GM15510 (cell line): Measurements from ENCODE around the gene PDX1.

Experiments used
- POLR2A ChIP-seq: IDR thresholded peaks from 3 replicates; pipeline ENCODE4 v1.6.1; 2011; ENCODE audit warnings: borderline replicate concordance; ENCODE audit not compliant: insufficient read length; ENCODE audit errors: extremely low read depth

The PDX1 gene

DNA sequence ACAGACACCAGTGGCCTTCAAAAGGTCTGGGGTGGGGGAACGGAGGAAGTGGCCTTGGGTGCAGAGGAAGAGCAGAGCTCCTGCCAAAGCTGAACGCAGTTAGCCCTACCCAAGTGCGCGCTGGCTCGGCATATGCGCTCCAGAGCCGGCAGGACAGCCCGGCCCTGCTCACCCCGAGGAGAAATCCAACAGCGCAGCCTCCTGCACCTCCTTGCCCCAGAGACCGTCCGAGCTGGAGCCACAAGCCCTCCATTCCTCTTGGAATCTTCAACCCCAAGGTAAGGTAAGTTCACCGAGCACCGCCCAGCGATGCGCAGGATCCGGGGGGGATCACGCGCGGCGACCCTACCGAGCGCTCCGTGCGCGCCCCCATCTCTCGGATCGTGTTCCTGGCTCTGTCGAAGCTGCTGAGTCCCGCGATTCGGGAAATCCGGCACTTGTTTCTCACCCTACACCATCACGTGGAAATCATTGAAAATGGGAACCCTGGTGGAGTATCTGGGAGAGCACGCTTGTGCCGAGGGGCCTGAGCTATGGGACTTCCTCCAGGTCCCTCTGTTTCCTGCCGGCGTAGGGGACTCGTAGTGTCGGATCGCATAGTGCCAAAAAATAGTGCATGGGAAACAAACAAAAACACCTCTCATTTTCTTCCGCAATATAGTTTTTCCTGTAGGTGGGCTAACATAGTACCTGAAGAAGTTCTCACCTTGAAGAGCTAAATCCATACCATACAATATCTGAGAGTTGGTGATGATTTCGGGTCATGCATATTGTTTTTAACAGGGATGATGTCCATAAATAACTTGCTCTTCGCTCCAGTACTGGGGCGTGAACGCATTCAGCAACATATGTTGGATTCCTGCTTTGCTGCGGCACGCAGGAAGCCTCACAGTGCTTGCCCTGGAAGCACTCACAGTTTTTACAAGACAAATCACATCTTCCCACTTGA is 9.3 kb downstream of the PDX1 start:
- no peak for TF ChIP-seq POLR2A

DNA sequence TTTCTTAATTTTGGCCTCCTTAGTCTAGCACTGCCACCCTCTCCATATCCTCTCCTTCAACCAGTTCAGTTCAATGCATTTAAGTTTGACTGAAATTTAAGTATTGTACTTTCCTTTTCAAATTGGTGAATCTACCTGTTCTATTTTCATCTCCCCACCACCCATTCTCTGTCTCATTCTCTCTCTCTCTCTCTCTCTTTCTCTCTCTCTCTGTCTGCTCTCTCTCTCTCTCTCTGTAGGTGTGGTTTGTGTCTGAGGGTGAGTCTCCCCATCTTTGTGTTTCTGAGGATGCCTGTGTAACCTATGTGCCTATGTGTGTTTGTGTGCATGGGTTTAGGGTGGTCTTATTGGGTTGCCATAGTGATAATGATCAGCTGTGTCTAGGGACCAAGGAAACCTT is 10.1 kb downstream of the PDX1 start:
- TF ChIP-seq POLR2A, result no peak

DNA sequence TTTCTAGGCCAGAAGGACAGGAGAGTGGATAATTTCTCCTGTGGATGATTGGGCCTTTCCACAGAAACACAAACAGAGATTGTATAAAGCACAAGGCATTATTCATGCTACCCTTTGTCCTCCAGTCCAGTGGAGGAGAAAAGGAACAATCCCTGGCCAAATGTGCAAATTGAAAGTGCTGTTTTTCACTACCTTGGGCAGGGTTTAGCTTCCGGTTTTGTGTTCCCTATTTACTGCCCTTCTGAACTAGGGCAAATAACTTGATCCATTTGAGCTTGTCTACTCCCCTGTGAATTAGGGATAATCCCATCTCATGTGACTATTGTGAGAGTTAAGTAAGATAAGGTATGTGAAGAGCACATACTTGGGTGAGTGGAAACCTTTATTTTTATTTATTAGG is 13.3 kb downstream of the PDX1 start:
- no peak for TF ChIP-seq POLR2A

DNA sequence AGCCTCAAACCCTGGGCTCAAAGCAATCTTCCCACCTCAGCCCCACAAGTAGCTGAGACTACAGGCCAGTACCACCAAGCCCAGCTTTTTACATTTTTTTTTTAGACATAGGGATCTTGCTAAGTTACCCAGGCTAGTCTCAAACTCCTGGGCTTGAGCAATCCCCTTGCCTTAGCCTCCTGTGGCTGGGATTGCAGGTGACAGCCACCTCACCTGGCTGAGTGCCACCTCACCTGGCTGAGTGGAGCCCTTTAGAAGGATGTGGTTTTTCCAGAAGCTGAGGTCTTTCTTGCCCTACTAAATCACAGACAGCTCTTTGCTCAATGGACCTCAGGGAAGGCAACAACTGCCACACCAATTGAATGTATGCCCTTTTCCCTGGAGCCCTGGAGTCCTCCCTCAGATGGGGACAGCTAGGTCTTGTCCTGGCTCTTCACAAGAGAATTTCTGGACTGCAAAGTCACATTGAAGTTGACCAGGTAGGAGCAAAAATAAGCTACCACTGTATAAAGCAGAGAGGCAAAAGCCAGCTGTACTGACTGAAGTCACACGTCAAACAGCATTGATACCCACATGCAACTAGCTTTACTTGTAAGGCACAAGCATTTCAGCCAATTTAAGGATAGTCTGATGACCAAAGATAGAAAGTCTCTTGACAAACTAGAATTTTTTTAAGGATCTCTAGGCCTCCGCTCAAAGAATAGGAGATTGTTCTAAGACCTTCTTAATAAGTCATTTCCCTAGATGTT is 14.0 kb downstream of the PDX1 start:
- no peak for TF ChIP-seq POLR2A

DNA sequence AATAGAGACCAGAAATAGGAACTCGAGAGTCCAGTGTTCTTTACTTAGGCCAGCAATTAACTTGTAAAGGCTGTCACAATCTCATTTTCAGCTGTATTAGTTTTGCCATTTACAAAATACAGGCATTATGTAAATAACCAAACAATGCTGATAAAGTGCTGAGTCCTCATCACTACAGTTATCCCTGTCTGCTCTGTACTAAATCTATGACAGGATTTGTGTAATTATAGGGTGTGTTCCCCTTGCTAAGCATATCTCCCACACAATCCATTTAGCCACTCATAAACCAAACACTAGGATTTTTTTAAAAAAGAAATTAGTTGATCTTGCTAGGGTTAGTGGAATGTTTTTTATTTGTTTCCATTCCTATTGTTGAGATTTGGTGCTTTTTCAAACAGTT is 23.2 kb downstream of the PDX1 start:
- TF ChIP-seq POLR2A, result no peak

DNA sequence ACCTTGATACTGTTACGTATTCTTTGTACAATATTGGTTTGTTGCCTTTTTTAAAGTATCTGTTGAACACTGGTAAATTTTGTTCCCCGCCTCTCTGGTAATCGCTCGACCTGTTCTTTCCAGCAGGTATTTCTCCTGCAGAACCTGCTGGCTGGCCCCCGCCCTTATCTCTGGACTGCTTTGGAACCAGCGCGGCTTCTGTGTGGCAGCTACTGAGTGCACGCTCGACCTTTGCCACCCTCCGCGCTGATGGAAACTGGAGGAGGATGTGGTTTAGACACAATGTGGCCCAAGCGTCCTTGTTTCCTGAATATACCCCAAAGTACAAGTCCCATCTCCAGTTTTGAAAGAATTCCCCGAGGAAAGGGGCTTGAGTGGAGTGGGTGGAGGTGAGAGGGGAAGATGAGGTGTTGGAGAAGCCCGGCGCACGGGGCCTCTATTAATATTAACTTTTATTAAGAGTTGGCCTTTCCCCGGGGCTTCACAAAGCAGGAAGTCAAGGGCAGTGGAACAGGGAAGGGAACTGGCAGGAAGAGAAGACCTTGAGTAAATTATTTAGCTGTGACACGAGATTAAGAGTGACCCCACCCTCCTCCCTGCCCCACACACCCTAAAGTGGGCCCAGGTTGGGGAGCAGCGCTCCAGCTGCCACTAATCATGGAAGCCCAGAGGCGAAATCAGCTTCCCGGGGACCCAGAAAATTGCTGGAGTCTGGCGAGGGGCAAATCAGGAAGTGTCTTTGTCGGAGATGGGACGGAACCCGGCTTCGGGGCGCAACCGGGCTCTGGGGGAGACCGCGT is 33.3 kb downstream of the PDX1 start:
- no peak for TF ChIP-seq POLR2A

DNA sequence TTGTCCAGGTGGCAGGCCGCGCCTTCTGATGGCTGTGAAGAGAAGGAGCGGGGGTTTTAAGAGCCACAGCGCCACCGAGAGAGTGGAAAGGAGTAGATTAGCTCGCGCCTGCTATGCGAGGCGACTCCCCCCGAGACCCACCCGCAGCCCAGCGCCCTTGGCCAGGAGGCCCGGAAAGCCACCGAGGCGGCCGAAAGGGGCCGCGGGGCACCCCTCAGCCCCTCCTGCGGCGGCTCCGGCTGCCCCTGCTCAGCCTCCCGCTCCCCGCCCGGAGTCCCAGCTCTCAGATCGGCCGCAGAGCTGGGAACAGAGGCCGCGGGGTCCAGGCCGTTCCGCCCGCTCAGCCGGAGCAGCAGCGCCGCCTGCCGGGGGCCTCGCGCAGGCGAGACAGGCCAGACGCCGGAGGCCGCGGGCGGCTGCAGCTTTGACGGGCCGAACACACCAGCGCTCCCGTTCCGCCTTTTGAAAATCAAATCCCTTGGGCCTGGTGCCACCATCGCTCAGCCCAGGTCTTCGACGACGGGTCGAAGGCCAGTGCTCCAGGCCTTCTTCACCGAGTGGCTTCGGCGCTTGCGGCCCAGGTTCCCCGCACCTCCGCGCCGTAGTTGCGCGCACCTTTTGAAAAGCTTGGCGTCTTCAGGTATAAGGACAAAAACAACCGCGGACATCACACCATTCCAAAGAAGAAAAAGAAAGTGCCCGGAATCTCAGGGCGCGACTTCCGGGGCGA is 34.0 kb downstream of the PDX1 start:
- TF ChIP-seq POLR2A, result no peak

DNA sequence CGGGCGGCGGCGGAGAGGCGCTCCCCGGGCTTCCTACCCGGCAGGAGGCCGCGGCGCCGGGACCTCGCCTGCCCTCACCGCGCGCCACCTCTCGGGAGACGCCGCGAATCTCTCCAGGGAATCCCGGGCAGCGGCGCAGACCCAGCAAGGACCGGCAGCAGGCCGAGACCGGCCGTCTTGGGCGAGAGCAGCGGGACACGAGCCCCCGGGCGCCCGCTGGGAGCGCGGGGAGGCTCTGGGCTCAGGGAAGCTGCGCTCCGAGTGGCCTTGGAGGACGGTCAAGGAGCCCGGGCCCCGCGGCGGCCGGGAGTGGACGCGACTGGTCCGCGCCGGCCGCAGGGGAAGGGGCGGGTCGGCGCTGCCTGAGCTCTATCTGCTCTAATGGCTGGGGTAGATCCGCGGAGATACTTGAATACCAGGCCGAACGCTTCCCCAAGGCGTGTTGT is 34.6 kb downstream of the PDX1 start:
- TF ChIP-seq POLR2A, result no peak

DNA sequence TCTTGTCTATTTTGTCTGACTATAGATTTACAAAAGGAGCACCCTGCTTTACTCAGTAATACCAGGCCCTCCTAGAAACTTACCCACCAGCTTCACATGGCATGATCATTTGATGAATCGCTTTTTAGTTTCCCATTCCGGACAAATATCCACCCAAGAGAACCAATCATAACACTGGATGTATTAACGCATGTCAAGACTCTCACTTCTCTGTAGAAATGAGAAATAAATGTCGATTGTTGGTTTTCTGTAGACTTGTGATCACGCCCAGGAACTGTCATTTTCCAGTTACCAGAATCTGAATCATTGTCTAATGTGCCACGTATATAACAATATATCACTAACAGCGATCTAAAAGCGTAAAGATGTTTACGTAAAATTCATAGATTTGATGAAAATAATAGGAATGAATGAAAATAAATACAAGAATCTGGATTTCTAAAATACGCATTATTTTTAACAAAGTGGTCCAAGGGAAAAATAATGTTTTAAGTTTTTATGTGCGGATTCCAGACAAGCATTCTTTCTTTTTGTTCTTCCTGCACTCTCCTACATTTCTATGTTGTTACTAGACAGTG is 35.3 kb downstream of the PDX1 start:
- no peak for TF ChIP-seq POLR2A

DNA sequence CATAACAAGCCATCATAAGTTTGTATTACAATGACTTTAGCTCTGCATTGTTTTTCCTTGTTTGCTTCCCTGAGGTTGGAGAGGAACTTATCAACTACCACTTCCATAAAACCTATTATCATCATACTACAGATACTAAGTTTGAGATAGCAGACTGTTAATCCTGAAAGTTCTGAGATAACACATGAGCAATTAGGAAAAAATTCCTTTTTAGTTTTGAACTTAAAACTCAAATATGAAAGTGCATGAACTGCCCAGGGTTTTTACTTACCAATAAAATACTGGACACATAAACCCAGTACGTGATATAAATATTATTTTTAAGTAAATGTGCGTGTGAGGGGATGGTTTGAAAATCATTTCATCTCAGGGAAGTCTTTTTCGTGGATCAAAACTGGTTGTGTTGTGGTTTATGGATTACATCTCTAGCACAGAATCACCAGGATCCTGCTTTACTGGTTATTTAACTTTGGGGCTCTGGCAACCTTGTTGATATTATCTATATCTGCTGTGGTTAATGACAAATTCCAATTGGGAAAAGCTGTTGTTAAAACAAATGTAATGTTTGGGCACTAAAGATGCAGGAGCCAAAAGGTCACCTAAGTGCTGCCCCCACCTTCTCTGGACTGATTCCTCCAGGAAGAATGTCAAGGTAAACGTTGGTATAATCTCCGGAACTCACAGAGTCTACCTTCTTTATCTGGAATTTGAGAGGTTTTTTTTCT is 36.9 kb downstream of the PDX1 start:
- no peak for TF ChIP-seq POLR2A

DNA sequence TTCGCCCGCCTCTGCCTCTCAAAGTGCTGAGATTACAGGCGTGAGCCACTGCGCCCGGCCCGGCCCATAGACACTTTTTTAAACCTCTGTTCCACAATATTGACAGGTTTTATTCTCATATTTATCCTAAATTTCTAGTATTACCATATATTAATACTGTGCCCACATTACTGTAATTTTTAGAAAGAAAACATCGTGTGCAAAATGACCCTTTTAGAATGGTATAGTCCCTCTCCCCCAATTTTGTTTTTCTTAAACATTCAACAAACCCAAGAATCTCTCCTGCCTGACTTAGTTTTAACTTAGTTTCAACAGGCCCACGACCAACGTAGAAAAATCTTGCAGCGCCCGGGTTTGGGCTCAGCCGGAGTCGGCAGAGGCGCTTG is 40.2 kb downstream of the PDX1 start:
- TF ChIP-seq POLR2A, result no peak

DNA sequence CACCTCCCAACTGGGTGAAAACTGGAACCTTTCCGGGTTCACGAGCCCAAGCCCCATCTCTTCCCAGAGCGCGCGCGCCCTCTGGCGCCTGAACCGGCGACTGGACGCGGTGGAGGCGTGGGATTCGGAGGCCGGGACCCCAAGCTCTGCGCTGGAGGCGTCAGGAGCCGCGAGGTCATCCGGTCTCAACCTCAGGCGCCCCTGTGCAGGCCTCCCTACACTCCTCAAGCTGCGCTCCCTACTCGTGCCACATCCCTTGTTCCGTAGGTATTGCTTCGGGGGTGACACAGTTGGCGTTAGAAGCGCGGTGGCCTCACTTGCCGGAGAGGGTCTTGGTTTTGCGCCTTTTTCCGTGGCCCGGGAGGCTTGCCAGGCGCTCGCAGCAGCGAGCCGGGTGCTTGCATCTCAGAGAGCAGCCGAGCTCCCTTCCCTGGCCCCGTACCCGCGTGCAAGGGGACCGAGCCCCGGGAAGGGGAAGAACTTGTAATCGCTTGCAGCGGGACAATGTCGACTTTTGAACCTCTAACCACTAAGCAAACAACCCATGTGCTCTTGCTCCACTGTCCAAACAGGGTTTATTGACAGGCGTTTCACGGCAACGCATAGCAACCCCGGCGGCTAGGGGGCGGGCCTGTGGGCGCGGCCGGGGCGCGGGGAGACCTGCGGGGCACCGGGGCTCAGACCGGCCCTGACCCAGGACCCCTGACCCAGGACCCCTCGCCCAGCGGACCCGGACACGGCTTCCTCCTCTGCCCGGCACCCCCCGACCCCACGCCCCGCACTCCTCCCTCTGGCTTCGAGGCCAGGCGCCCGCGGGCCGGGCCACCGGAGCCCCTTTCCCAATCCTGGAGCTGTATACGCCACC is 40.8 kb downstream of the PDX1 start:
- TF ChIP-seq POLR2A, result no peak

DNA sequence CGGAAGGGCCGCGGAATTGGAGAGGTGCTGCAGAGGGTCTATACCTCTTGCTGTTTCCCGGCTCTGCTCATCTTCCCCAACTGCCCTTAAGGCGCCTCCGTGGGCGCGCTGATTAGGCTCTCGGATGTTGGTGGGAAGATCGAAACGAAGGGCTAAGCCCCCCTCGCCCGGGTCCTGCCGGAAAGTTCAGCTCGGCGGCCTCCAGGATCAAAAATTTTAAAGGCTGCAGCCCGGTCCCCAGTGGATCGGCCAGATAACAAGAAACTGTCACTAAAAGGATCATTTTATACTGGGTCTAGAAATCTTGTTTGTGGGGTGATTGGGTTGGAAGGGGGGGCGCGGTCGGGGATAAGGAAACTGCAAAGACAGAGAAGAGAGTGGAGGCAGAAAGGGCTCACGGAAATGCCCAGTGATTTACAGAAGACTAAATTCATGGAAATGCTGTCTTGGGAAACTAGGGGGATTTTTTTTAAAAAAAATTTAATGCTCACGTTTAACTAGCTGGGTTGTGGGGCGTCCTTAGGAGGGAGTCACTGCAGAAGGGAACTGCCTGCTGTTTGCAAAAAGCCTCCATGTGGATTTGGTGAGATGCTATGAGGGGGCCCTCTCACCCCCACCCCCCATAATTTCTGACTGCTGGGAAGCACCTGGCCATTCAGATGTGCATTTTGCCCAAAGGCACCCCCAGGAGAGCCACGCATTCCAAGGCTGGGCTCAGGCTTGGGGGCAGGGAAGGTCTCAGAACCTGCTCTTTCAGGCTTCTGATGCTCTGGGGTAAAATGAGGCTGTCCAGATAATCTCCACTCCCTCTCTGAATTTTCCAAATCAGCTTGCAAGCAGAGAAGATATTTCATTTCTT is 41.7 kb downstream of the PDX1 start:
- TF ChIP-seq POLR2A, result no peak
